Bronchial epithelial cell (primary cell): ENCODE results near the gene GZMA. TPM values are rescaled to one million over a fixed set of nuclear protein-coding genes. Genes with fewer than 3 reads are reported as not detected.

ENCODE experiments used
- DNase-seq: peaks from one replicate; pipeline ENCODE4 v3.0.0-alpha.2; 2010; ENCODE audit warnings: low read depth
- FAIRE-seq: peaks from 2 replicates; lab custom pipeline; 2011; peaks lifted over from hg19 to GRCh38; lab: Jason Lieb, UNC
- H3K27me3 ChIP-seq: 2 replicates; pipeline ENCODE4 v1.5.1; 2011; ENCODE audit warnings: low read length; ENCODE audit not compliant: control insufficient read depth, insufficient read depth
- H3K36me3 ChIP-seq: 2 replicates; pipeline ENCODE4 v1.5.1; 2011; ENCODE audit warnings: low read length; ENCODE audit not compliant: control insufficient read depth, insufficient read depth
- H3K4me3 ChIP-seq: 2 replicates; pipeline ENCODE4 v1.5.1; 2011; ENCODE audit warnings: mild to moderate bottlenecking, low read depth, low read length, control low read depth
- total RNA-seq: library from RNA; depleted of rRNA; stranded (reverse); fragments of >200 nt; gene quantifications from 2 replicates; pipeline ENCODE4 v1.2.1, GENCODE V29; 2014
- TF ChIP-seq, protein P1 (sequence below): IDR thresholded peaks from 2 replicates; pipeline ENCODE4 v1.5.1; 2011; ENCODE audit warnings: mild to moderate bottlenecking, moderate library complexity, low read length, control low read depth, inconsistent platforms; ENCODE audit not compliant: insufficient read depth, severe bottlenecking

Gene GZMA
- total RNA-seq, 1 donor from 2014 or later, result not detected

DNA sequence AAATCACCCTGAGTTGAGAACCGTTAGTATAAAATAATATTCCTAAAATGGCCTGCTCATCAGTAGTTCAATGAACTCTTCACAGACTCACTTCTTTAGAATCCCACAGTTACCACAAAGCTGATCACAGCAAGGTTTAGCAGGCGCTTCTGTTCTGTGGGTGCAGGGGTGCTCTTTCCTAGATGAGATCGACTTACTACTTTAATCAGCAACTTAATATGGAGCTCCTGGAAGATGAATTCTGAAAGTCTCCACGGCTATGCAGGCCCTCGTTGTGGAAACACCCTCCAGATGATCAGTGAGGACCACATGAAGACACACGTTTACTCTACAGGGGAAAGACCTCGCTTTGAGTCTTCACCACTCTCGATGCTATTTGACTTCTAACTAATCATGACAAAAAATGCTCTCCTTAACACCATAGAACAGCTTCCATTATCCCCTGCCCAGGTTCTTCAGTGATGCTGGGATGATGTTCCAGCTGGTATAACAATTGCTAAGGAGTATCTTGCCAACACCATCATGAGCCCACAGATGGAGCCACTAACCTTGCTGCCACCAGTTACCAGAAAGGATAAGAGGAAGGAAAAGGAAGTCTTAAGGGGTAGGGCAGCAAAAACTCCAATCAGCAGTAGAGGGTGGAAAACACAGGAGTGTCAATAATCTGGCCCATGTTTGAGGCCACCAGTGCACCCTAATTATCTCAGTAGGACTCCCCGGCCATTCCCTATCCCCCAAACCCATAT is 39.7 kb downstream of the GZMA start:
- Histone ChIP-seq H3K4me3 (no peak overlapping the region), H3K27me3 (peaks cover 9% of the 10 kb centered on the region), H3K36me3 (no peaks in the 10 kb centered on the region)
- DNase-seq (no peak), FAIRE-seq (peak; percentile 23)
- TF ChIP-seq, protein P1, sequence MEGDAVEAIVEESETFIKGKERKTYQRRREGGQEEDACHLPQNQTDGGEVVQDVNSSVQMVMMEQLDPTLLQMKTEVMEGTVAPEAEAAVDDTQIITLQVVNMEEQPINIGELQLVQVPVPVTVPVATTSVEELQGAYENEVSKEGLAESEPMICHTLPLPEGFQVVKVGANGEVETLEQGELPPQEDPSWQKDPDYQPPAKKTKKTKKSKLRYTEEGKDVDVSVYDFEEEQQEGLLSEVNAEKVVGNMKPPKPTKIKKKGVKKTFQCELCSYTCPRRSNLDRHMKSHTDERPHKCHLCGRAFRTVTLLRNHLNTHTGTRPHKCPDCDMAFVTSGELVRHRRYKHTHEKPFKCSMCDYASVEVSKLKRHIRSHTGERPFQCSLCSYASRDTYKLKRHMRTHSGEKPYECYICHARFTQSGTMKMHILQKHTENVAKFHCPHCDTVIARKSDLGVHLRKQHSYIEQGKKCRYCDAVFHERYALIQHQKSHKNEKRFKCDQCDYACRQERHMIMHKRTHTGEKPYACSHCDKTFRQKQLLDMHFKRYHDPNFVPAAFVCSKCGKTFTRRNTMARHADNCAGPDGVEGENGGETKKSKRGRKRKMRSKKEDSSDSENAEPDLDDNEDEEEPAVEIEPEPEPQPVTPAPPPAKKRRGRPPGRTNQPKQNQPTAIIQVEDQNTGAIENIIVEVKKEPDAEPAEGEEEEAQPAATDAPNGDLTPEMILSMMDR, result no peak

DNA sequence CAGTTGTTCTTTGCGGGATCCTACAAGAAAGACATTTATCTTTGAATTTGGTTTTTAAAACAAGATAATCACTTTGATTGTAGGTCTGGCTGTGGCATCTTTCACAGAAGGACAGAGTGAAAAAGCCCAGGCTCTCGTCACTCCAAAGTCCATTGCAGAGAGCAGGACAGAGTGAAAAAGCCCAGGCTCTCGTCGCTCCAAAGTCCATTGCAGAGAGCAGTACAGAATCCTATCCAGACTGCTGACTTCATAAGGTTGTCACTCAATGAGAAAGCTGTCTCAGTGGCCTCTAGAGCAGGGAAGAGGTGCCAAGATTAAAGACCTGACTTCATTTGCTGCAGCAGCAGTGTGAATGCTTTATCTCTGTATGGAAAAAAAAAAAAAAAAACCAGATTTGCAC is 41.2 kb downstream of the GZMA start:
- no peak for FAIRE-seq

DNA sequence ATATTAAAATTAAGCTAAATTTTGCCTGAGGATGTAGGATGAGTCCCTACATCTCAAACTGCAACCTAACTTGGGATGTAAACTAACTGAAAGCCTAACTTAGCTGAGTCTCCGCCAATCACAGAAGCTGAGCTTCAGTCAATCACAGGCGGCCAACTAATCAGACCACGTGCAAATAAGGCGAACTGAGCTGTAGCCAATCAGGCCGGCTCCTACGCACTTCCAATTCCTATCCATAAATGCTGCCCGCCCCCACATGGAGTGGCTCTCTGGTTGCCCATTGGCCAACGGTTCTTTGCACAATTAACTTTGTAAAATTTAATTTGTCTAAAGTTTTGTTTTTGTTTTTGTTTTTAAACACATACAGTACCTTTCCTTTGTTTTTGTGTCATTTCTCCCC is 43.6 kb downstream of the GZMA start:
- no peak for DNase-seq
- Histone ChIP-seq H3K36me3 (no peaks in the 10 kb centered on the region), H3K4me3 (no peak overlapping the region), H3K27me3 (peaks cover 9% of the 10 kb centered on the region)
- TF ChIP-seq, protein P1, result no peak
- no peak for FAIRE-seq

More for the DNA sequence above, 41.2 kb downstream of the GZMA start:
- H3K4me3 ChIP-seq, result no peak overlapping the region
- TF ChIP-seq, protein P1, result no peak
- no peak for DNase-seq
- no peaks in the 10 kb centered on the region for H3K36me3 ChIP-seq
- H3K27me3 ChIP-seq, result peaks cover 9% of the 10 kb centered on the region

DNA sequence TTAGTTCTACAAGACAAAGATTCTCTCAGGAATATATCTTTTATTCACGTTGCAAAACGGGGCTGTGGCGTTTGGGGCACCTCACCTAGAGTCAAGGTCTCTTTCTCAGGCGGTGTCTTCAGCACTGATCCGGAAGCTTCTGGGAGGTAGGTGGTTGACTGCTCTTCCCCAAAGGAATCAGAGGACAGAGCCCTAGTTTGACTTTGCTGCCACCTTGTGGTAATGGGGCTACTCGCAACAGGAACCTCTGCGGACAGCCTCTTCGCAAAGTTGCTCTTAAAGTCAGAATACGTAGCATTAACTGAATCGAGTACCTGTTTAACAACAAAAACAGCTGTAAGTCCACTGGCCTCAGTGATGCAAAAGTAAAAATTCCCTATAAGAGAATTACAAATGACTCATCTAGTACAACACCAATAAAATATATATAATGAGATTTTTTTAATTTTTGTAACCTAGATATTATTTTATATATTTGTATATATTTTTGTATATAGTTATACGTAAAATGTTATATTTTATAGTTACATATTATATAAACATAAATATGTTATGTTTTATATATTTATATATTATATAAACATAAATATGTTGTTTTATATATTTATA is 44.2 kb downstream of the GZMA start:
- H3K27me3 ChIP-seq, result peaks cover 9% of the 10 kb centered on the region
- DNase-seq, result peak; percentile 80
- no peak overlapping the region for H3K4me3 ChIP-seq
- no peak for FAIRE-seq
- H3K36me3 ChIP-seq, result no peaks in the 10 kb centered on the region
- TF ChIP-seq, protein P1, result peak; percentile 97

DNA sequence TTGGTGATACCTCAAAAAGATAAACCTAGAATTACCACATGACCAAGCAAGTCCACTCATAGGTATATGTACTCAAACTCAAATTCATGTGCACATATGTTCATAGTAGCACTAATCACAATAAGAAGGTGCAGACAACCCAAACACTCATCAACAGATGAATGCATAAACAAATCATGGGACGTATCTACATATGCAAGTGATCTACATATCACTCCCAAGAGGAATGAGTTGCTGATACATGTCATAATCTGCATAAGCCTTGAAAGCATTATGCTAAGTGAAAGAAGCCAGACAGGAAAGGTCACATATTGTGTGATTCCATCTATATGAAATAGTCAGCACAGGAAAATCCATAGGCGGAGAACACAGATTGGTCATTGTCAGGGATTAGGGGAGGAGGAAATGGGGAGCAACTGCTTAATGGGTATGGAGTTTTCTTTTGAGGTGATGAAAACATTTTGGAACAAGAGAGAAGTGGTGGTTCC is 46.9 kb downstream of the GZMA start:
- no peak overlapping the region for H3K4me3 ChIP-seq
- no peaks in the 10 kb centered on the region for H3K36me3 ChIP-seq
- peaks cover 6% of the 10 kb centered on the region for H3K27me3 ChIP-seq
- FAIRE-seq (no peak), DNase-seq (peak; percentile 50)
- TF ChIP-seq, protein P1, result no peak
